ENCODE measurements around the gene HYDIN.

- TF ChIP-seq CTCF (conservative IDR thresholded peaks at IDR 0.05; ENCODE audit: low read length) (no peak), EZH2phosphoT487 (IDR thresholded peaks at IDR 0.05; ENCODE audit: borderline replicate concordance, low read depth, low read length) (no peak)
Observed at GRCh38 chr16:71198408-71198807, 32.1 kb downstream of the HYDIN start.
